ENCODE measurements around the gene CRYBB2.
"Not testable (repeated sequence)": the region's sequence is repeated elsewhere in the genome, so short reads cannot be mapped to it uniquely, and the experiment has no call there.

CRYBB2 gene

DNA sequence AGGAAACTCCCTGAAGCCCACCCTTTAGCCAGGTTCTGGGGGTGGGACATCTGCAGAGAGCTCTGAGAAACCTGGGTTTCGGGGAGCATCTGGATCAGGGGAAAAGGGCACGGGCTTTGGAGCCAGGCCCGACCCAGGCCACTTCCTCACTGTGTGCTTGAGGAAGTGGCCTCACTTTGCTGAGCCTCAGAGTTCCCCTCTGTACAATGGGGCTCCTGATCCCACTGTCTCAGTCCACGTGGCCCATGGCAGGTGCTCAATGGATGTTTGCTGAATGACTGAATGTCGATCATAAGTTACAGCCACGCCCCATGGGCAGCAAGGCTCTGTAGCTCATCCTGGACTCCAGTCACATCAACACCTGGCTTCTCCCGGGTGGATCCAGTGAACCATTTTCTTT is 18.5 kb upstream of the CRYBB2 start:
- no peak for DNase-seq

GRCh38 chr22:25201557-25202273 is 17.7 kb upstream of the CRYBB2 start:
- no peak for DNase-seq

- peak; percentile 18 for DNase-seq
Observed at GRCh38 chr22:25202290-25202921, 17.0 kb upstream of the CRYBB2 start.

GRCh38 chr22:25203082-25203481 is 16.4 kb upstream of the CRYBB2 start:
- DNase-seq, result no peak

DNA sequence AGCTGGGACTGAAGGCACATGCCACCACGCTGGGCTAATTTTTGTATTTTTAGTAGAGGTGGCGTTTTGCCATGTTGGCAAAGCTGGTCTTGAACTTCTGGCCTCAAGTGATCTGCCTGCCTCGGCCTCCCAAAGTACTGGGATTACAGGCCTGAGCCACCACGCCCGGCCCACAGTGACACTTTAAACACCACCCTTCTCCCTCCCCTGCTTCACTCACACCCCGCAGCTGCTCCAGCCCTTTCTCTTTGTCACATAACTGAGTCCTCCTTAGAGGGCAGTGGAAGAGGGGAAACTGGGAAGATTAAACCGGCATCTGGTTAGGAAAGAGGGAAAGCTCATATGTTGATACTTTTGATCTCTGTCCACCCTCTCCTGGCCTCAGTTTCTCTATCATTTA is 14.9 kb upstream of the CRYBB2 start:
- DNase-seq, result not testable (repeated sequence)

DNA sequence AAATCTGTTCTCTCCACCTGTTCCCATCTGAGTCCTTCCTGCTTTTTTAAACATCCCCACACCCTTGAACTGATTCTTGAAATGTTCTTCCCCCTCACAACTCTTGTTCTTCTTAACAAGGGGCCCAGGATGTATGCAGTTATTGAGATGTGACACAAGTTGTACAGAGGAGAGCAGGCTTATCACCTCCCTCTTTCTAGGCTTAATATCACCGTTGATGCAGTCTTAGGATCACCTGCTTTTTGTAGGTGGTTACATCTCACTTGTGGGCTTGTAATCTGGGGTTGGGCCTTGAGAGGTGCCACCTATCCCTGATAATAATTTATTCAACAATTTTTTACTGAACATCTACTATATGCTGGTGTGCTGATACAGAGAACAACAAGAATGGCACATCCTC is 13.6 kb upstream of the CRYBB2 start:
- DNase-seq, result no peak

GRCh38 chr22:25206998-25207397 is 12.4 kb upstream of the CRYBB2 start:
- no peak for DNase-seq

DNA sequence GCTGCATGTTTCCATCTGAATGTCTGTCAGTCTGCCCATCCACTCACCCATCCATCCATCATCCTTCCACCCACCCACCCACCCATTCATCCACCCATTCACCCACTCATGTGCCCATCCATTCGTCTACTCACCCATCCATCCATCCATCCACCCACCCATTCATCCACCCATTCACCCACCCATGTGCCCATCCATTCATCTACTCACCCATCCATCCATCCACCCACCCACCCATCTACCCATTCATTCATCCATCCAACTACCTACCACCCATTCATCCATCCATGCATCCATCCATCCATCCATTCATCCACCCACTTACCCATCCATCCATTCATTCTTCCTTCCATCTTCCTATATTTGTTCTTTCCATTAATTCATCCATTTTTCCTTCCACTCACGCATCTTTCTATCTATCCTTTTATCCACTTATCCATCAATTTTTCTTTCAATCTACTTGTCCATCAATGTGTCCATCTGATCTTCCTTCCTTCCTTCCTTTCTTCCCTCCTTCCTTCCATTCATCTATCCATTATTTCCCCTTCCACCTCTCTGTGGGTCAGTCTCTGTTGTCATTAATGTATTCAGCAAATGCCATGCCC is 11.8 kb upstream of the CRYBB2 start:
- no peak for DNase-seq

DNA sequence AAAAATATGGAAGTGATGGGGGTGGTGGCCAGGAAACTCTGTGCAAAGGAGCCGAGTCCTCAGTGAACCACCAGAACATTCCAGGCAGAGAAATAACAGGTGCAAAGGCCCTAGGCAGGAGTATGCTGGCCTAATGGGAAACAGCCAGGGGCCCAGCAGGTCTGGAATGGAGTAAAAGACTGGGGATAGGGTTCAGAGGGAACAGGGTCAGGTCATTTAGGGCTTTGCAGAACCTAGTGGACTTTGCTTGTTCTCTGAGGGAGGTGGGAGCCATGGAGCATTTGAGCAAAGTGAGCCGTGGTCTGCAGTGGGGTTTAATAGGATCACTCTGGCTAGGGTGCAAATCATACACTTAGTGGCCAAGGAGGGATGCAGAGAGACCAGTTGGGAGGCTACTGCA is 11.1 kb upstream of the CRYBB2 start:
- DNase-seq, result no peak

DNA sequence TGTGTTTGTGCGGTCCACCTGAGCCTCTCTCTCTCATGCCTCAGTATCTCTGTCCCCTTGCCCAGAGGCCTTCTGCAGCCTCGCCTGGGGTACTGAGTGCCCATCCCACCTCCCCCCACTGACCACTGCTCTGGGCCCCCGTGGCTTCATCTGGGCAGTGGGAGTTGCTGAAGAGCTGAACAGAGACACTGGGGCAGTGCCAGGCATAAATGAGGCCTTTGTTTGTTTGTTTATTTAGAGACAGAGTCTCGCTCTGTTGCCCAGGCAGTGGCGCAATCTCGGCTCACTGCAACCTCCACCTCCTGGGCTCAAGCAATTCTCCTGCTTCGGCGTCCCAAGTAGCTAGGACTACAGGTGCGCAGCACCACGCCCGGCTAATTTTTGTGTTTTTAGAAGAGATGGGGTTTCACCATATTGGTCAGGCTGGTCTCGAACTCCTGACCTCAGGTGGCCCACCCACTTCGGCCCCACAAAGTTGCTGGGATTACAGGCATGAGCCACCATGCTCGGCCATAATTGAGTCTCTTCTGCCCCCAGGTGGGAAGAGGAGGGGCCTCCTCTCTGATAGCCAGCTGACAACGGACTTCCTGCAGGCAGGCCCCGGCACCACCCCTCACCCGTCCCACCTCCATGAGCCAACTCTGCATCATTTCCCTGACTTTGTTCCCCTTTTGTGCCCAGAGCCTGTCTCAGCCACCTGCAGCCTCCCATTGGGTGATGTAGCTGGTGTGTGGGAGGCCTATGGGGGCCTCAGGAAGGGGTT is 10.5 kb upstream of the CRYBB2 start:
- no peak for DNase-seq

DNA sequence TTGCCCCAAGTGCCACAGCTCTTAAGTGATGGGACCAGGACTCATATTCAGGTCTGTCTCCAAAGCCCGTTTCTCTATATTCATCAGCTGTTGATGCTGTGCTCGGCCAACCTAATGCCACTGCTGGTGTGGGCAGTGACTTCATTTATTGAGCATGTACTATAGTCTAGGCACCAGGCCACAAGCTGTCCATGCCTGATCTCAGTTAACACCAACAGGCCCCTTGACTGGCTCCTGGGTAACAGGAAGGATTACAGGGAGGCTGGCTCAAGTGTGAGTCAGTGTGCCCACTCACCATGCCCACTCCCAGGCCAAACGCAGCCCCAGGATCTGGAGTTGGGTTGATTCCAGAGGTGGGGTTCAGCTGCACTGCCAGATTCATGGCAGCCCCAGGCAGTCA is 8.6 kb upstream of the CRYBB2 start:
- DNase-seq, result no peak

GRCh38 chr22:25212337-25212736 is 7.1 kb upstream of the CRYBB2 start:
- DNase-seq, result no peak

DNA sequence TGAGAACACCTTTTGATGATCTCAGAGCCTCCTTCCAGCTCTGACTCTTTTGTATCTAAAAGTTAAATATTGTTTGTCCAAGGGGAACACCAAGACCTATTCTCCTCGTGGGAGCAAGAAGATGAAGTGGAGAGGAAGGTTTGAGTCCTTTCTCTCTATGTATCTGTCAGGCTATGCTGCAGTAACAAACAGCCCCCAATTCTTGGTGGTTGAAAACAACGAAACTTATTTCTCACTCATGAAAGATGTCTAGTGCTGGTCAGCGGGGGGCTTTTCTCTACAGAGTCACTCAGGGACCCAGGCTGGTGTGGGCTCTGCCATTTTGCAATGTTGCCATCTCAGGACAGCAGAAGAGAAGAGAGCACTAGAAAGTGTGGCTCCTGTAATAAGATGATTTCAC is 6.2 kb upstream of the CRYBB2 start:
- DNase-seq, result no peak

- DNase-seq, result no peak
Observed at GRCh38 chr22:25216230-25216629, 3.2 kb upstream of the CRYBB2 start.

- DNase-seq, result peak; percentile 23
Observed at GRCh38 chr22:25219948-25220442, 556 bp downstream of the CRYBB2 start.

DNA sequence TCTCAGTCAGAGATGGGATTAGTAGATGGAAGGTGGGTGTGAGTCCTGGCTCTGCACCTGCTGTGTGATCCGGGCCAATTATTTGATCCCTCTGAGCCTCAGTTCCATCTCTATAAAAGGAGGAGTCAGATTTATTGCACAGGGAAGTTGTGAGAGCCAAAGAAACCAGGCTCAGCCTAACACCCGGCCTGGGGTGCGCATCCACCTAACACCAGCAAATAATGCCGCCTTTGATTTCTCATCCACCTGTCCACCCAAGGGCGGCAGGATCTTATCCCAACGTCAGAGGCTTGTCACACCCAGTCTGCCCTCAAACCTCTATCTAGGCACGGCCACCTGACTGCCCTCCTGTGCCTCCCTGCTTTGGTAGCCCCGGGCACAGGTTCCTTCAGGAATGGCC is 2.4 kb downstream of the CRYBB2 start:
- DNase-seq, result no peak

- no peak for DNase-seq
Observed at GRCh38 chr22:25223269-25223850, 3.9 kb downstream of the CRYBB2 start.

DNA sequence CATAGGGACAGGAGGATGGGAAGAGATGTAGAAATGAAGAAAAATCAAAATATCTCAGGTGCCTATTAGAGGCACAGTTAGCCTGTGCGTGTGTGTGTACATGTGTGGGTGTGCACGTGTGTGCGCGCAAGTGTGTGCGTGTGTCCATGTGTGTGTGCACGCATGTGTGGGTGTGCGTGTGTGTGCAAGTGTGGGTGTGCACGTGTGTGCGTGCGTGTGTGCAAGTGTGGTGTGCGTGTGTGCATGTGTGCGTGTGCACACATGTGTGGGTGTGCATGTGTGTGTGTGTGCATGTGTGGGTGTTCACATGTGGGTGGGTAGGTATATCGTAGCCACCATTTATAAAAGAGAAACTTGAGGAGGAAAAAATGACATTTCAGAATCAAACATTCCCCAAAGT is 9.4 kb downstream of the CRYBB2 start:
- no peak for DNase-seq

DNA sequence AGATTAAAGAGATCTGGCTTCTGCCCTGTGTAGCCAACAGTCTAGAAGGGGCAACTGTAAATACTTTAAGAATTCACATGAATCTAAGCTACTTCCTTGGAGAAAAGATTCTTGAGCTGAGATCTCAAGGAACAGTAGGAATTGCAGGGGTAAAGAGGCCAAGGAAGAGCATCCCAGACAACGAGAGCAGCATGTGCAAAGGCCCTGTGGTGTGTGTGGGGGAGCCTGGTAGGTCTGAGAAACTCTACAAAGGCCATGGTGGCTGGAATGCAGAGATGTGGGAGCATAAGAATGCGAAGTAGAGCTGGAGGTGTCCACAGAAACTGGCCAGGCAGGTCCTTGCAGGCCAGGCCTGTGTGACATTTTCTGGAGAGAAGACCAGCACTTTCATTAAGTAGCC is 11.3 kb downstream of the CRYBB2 start:
- DNase-seq, result not testable (repeated sequence)

DNA sequence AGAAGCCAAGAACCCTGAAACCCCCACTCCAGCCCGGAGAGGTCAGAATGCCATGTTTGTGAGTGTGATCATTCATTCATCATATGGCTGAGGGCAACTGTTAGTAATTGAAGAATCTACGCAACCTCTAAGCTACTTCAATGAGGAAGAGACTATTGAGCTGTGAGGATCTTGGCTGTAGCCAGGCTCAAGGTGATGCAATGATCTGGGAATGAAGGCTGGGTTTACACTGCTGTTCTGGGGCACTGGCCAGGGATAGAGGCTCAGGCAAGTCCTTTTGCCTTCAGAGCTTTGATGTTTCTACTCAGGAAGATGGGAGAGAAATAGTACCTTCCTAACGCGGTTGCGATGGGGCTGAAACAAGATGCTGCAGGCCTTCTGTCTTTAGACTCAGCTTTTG is 12.9 kb downstream of the CRYBB2 start:
- DNase-seq, result no peak

DNA sequence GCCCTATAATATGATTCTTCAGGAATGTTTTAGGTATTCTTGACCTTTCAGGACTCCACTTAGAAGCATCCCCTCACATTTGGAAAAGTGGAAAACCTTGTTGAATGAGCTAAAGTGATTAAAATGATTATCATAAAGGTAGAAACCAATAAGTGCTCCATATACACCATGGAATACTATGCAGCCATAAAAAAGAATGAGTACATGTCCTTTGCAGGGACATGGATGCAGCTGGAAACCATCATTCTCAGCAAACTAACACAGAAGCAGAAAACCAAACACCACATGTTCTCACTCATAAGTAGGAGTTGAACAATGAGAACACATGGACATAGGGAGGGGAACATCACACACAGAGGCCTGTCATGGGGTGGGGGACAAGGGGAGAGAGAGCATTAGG is 14.3 kb downstream of the CRYBB2 start:
- not testable (repeated sequence) for DNase-seq

DNA sequence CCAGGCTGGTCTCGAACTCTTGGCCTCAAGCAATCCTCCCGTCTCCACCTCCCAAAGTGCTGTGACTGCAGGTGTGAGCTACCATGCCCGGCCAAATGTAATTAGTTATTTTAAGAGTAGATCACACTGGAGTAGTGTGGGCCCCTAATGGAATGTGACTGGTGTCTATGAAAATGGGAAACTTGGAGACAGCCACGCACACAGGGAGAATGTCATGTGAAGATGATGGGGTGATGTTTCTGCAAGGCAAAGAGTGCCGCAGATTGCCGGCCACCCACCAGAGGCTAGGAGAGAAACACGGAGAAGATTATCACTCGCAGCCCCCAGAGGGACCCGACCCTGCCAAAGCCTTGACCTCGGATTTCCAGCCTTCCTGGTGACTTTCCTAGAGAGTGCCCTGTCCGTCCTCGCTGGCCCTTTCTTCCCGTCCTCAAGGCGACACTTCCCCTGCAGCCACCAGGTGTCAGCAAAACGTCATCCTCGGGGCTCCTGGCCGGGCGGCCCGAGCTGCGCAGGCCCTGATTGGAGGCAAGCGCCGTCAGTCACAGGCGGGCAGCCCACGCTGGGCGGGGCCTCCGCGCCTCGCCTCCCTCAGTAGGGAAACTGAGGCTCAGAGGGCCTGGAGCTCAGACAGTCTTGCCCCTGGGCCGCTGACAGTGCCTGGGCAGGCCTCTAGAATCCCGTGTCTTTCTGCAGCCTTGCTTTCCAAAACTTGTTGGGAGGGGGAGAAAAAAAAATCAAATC is 16.3 kb downstream of the CRYBB2 start:
- peak; percentile 26 for DNase-seq

All from NCI-H748 treated with DMSO at 0.1 percent for 48 hours (cell line).